MCF 10A (cell line): ENCODE measurements around the gene AP2M1. TPM values are rescaled to one million over a fixed set of nuclear protein-coding genes. Genes with fewer than 3 reads are reported as not detected.
A peak's percentile ranks its signal among the peaks of the same experiment; 100 is the strongest.
"Not testable (repeated sequence)": the region's sequence is repeated elsewhere in the genome, so short reads cannot be mapped to it uniquely, and the experiment has no call there.

Source experiments
- BruUV-seq: library from RNA; stranded (reverse); fragments of 400-500 nt; replicated peaks from 2 replicates; lab custom pipeline; 2021; lab: Mats Ljungman, UMichigan
- CTCF ChIA-PET: fragments of 300-600 bp; sonication (Branson Sonifier 250); formaldehyde crosslinking; extraction: SDS; loops from one replicate; lab custom pipeline; 2021; ENCODE audit warnings: antibody characterized with exemption, inconsistent platforms; lab: Yijun Ruan, JAX
- POLR2A ChIA-PET: fragments of 300-600, 350-650 bp; sonication (Branson Sonifier 250); formaldehyde crosslinking; extraction: SDS; loops from one replicate; lab custom pipeline; 2020; ENCODE audit warnings: antibody characterized with exemption, inconsistent platforms; lab: Yijun Ruan, JAX
- DNase-seq: peaks from one replicate; pipeline ENCODE4 v3.0.0-alpha.2; 2018; ENCODE audit not compliant: unreplicated experiment
- H3K27ac Mint-ChIP-seq: one replicate; pipeline ENCODE4 v1.8.0; 2022; ENCODE audit warnings: mild to moderate bottlenecking, low read depth, mixed read lengths; ENCODE audit not compliant: unreplicated experiment
- H3K27me3 Mint-ChIP-seq: one replicate; pipeline ENCODE4 v1.8.0; 2022; ENCODE audit warnings: mixed read lengths; ENCODE audit not compliant: insufficient read depth, unreplicated experiment
- H3K36me3 Mint-ChIP-seq: one replicate; pipeline ENCODE4 v1.8.0; 2022; ENCODE audit warnings: mild to moderate bottlenecking, moderate library complexity, mixed read lengths; ENCODE audit not compliant: insufficient read depth, unreplicated experiment
- H3K4me1 Mint-ChIP-seq: one replicate; pipeline ENCODE4 v1.8.0; 2022; ENCODE audit warnings: mixed read lengths; ENCODE audit not compliant: insufficient read depth, unreplicated experiment
- H3K4me3 Mint-ChIP-seq: one replicate; pipeline ENCODE4 v1.8.0; 2022; ENCODE audit warnings: mild to moderate bottlenecking, moderate library complexity, mixed read lengths; ENCODE audit not compliant: unreplicated experiment
- H3K9me3 Mint-ChIP-seq: one replicate; pipeline ENCODE4 v1.8.0; 2022; ENCODE audit warnings: mixed read lengths; ENCODE audit not compliant: unreplicated experiment
- intact Hi-C: fragments of 100-400 bp; cut with micrococcal nuclease; formaldehyde crosslinking; loops from 2 replicates; pipeline ENCODE4 v1.14.1; 2022
- total RNA-seq: library from RNA; stranded (reverse); gene quantifications from 2 replicates; pipeline ENCODE4 v1.2.3, GENCODE V29; 2022
- TF ChIP-seq, protein P1 (sequence below): fragments of 200-600 bp; IDR thresholded peaks from one replicate; pipeline ENCODE4 v1.8.0; 2022; ENCODE audit warnings: antibody characterized with exemption, mild to moderate bottlenecking; ENCODE audit not compliant: unreplicated experiment

AP2M1 gene
- total RNA-seq, 1 experiment from 2014 or later, result 301 TPM

DNA sequence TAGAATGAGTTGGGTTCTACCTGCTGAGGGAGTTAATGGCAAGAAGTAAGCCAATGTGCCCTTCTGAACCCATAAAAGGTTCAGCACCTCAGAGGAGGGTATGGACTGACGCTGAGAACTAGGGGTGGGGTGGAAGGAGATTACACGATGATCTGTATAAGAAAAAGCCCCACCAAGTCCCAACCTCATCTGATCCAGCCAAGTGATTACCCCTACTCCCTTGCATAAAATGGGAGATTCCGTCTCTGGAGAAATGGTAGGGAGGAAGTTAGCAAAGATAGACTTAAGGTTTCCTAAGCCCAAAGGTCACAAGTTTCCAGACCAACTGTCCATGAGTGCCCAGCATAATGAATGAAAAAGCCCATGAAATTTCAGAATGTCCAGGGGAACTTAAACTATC lies 26.6 kb upstream of the AP2M1 start:
- ChIA-PET CTCF (interaction anchor here (0.7 to 1.4 kb wide), 2 partner anchors 102 to 253 kb away, joined by 4 to 5 read pairs; no protein-coding TSS in a partner anchor), POLR2A (interaction anchor here (0.7 kb wide), 1 partner anchor 1121 kb away, joined by 3 read pairs; no protein-coding TSS in a partner anchor)
- no peak for DNase-seq
- peaks cover 15% of the 10 kb centered on the region for H3K36me3 Mint-ChIP-seq
- no TSS peak for BruUV-seq
- H3K4me1 Mint-ChIP-seq, result no peaks in the 10 kb centered on the region
- no peaks in the 10 kb centered on the region for H3K27me3 Mint-ChIP-seq
- intact Hi-C loops, result no loop called here
- no peak overlapping the region for H3K4me3 Mint-ChIP-seq
- no peaks in the 10 kb centered on the region for H3K9me3 Mint-ChIP-seq
- H3K27ac Mint-ChIP-seq, result no peak overlapping the region
- TF ChIP-seq, protein P1, sequence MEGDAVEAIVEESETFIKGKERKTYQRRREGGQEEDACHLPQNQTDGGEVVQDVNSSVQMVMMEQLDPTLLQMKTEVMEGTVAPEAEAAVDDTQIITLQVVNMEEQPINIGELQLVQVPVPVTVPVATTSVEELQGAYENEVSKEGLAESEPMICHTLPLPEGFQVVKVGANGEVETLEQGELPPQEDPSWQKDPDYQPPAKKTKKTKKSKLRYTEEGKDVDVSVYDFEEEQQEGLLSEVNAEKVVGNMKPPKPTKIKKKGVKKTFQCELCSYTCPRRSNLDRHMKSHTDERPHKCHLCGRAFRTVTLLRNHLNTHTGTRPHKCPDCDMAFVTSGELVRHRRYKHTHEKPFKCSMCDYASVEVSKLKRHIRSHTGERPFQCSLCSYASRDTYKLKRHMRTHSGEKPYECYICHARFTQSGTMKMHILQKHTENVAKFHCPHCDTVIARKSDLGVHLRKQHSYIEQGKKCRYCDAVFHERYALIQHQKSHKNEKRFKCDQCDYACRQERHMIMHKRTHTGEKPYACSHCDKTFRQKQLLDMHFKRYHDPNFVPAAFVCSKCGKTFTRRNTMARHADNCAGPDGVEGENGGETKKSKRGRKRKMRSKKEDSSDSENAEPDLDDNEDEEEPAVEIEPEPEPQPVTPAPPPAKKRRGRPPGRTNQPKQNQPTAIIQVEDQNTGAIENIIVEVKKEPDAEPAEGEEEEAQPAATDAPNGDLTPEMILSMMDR, result no peak

DNA sequence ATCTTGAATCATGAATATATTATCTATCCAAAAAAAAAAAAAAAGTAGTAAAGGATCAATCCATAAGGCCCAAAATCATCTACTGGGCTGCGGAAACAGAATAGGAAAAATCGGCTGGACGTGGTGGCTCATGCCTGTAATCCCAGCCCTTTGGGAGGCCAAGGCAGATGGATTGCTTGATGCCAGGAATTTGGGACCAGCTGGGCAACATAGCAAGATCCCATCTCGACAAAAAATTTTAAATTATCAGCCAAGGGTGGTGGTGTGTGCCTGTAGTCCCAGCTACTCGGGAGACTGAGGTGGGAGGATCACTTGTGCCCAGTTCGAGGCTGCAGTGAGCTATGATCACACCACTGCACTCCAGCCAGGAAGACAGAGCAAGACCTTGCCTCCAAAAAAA lies 25.5 kb upstream of the AP2M1 start:
- no peaks in the 10 kb centered on the region for H3K27me3 Mint-ChIP-seq
- H3K4me3 Mint-ChIP-seq, result no peak overlapping the region
- TF ChIP-seq, protein P1, result no peak
- H3K36me3 Mint-ChIP-seq, result peaks cover 12% of the 10 kb centered on the region
- CTCF ChIA-PET, result interaction anchor here (0.6 to 1.4 kb wide), 3 partner anchors 24 to 266 kb away, joined by 3 to 5 read pairs (median 3); no protein-coding TSS in a partner anchor
- H3K9me3 Mint-ChIP-seq, result no peaks in the 10 kb centered on the region
- no TSS peak for BruUV-seq
- POLR2A ChIA-PET, result interaction anchor here (0.7 kb wide), 1 partner anchor 96 kb away, joined by 3 read pairs; no protein-coding TSS in a partner anchor
- no peak overlapping the region for H3K27ac Mint-ChIP-seq
- no peaks in the 10 kb centered on the region for H3K4me1 Mint-ChIP-seq
- DNase-seq, result no peak
- intact Hi-C loops, result no loop called here

DNA sequence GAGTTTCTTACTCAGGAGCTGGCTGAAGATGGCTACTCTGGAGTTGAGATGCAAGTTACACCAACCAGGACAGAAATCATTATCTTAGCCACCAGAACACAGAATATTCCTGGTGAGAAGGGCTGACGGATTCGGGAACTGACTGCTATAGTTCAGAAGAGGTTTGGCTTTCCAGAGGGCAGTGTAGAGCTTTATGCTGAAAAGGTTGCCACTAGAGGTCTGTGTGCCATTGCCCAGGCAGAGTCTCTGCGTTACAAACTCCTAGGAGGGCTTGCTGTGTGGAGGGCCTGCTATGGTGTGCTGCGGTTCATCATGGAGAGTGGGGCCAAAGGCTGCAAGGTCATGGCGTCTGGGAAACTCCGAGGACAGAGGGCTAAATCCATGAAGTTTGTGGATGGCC lies 24.9 kb upstream of the AP2M1 start:
- POLR2A ChIA-PET, DNase-seq, intact Hi-C loops, H3K9me3 Mint-ChIP-seq, H3K4me1 Mint-ChIP-seq, BruUV-seq, H3K4me3 Mint-ChIP-seq, H3K27me3 Mint-ChIP-seq, H3K27ac Mint-ChIP-seq, H3K36me3 Mint-ChIP-seq: not testable (repeated sequence)
- CTCF ChIA-PET, result interaction anchor here (0.6 to 1.4 kb wide), 3 partner anchors 23 to 267 kb away, joined by 3 to 5 read pairs (median 3); no protein-coding TSS in a partner anchor

DNA sequence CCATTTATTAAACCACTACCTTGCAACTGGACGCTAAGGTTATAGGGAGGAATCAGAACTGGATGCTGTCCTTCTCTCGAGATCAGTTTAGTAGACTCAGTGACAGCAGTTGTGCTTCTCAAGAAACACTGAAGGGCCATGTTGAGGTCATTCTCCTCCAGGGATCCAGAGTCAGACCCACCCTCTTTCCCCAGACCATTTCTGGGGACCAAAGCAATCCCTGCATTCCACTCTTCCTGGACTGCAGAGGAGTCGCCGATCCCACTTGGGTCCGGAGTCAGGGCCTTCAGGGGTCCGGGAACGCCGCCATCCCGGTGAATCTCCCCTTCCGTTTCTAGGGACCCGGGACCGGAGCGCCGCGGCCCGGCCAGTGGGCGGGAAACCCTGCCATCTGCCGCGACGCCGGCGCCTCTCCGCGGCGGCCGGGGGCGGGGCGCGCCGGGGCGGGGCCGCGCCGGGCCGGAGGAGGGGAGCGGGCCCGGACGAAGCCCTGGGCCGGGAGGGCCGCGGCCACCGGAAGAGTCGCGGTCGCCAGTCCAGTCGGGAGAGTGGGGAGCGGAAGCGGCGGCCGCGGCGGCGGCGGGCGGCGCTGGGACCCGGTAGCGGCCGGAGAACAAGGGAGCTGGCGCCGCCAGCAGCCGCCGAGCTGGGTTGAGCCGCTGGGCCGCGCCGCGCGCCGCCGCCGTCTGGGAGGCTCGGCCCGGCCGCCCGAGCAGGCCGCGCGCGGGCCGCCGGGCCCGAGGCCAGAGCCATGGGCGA lies 19.6 kb upstream of the AP2M1 start, which contains the start of gene DVL3:
DVL3 (plus strand) TSS at position 493 of the 759 bp plus-strand sequence; CDS start at position 752, 259 bp downstream.
- TF ChIP-seq, protein P1, result no peak
- intact Hi-C loops, result no loop called here
- H3K27ac Mint-ChIP-seq, result peak within 1 kb of the TSS; percentile 93
- peaks cover 4% of the 10 kb centered on the region for H3K36me3 Mint-ChIP-seq
- ChIA-PET POLR2A (interaction anchor here (1.0 to 3.6 kb wide), 6 partner anchors 19 to 271 kb away, joined by 3 to 59 read pairs (median 8); partner anchors contain the start of genes ABCF3, AP2M1, EIF2B5 and PARL), CTCF (interaction anchor here (0.5 to 0.9 kb wide), 2 partner anchors 96 to 260 kb away, joined by 5 to 7 read pairs; no protein-coding TSS in a partner anchor)
- no peaks in the 10 kb centered on the region for H3K9me3 Mint-ChIP-seq
- peak within 1 kb of the TSS; percentile 97 for H3K4me3 Mint-ChIP-seq
- no TSS peak for BruUV-seq
- H3K27me3 Mint-ChIP-seq, result no peaks in the 10 kb centered on the region
- DNase-seq, result peak; percentile 60
- H3K4me1 Mint-ChIP-seq, result peaks cover 13% of the 10 kb centered on the region
